Breast epithelium (tissue), 3 donors: ENCODE measurements around the gene LAP3.

Experiments
- POLR2AphosphoS5 ChIP-seq, 3 donors: sonication (generic); formaldehyde crosslinking; IDR thresholded peaks; one replicate each; pipeline ENCODE4 v1.6.1; 2017; ENCODE audit warnings: antibody characterized with exemption in 3 of 3
- TF ChIP-seq, protein P1 (sequence below), 3 donors: fragments of 450-650 bp; IDR thresholded peaks; one replicate each; pipeline ENCODE4 v1.5.1; 2016 to 2017; ENCODE audit warnings: antibody characterized with exemption in 3 of 3, mild to moderate bottlenecking in 3 of 3, moderate library complexity in 3 of 3

GRCh38 chr4:17654701-17655100 lies 77.7 kb downstream of the LAP3 start:
- TF ChIP-seq, protein P1, sequence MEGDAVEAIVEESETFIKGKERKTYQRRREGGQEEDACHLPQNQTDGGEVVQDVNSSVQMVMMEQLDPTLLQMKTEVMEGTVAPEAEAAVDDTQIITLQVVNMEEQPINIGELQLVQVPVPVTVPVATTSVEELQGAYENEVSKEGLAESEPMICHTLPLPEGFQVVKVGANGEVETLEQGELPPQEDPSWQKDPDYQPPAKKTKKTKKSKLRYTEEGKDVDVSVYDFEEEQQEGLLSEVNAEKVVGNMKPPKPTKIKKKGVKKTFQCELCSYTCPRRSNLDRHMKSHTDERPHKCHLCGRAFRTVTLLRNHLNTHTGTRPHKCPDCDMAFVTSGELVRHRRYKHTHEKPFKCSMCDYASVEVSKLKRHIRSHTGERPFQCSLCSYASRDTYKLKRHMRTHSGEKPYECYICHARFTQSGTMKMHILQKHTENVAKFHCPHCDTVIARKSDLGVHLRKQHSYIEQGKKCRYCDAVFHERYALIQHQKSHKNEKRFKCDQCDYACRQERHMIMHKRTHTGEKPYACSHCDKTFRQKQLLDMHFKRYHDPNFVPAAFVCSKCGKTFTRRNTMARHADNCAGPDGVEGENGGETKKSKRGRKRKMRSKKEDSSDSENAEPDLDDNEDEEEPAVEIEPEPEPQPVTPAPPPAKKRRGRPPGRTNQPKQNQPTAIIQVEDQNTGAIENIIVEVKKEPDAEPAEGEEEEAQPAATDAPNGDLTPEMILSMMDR (IDR thresholded peaks at IDR 0.05), result no peak
- no peak for TF ChIP-seq POLR2AphosphoS5 (IDR thresholded peaks at IDR 0.05)
